Measurements from ENCODE around the gene LMAN1L. TPM values are rescaled to one million over a fixed set of nuclear protein-coding genes. Genes with fewer than 3 reads are reported as not detected.

The LMAN1L gene
- total RNA-seq, 4 donors from 2014 or later: not detected

DNA sequence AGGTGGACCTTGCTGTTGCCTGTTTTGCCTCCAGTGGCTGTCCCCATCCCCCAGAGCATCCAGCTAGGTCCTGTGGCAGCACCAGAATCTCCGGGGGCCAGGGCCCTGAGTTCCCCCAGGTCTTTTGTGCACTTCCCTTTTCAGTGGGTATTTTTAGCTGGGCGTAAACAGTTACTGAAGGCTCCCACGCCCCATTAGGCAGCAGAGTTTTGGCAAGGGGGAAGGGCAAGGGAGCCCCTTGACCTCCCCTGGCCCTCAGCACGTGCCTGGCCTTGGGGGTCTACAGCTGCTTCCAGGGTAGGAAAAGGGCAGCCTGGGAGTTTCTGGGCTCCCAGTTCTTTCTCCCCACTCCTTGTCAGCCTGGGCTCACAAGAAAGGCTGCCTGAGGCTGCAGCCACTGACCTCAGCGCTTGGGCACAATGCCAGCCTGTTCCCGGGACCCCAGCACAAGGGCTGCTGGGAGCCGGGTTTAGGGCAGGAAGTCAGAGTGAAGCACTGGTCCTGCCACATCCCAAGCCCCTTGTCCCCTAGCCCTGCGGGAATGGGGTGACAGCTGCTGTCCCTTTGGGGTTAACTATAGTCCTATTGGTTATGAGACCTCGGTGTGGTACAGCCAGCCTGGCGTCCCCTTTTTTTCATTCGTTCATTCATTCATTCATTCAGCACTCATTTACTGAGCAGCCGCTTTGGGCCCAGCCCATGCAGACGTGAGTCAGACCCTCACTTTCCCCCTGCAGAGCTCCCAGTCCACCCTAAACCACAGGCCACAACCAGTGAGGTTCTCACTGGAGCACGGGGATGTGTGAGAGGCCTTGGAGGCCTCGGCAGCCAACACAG, 22.3 kb upstream of the LMAN1L start:
- DNase-seq (ENCODE audit: low spot score) (no peak), ATAC-seq (ENCODE audit: low FRiP score) (no peak)
- TF ChIP-seq, protein P1, sequence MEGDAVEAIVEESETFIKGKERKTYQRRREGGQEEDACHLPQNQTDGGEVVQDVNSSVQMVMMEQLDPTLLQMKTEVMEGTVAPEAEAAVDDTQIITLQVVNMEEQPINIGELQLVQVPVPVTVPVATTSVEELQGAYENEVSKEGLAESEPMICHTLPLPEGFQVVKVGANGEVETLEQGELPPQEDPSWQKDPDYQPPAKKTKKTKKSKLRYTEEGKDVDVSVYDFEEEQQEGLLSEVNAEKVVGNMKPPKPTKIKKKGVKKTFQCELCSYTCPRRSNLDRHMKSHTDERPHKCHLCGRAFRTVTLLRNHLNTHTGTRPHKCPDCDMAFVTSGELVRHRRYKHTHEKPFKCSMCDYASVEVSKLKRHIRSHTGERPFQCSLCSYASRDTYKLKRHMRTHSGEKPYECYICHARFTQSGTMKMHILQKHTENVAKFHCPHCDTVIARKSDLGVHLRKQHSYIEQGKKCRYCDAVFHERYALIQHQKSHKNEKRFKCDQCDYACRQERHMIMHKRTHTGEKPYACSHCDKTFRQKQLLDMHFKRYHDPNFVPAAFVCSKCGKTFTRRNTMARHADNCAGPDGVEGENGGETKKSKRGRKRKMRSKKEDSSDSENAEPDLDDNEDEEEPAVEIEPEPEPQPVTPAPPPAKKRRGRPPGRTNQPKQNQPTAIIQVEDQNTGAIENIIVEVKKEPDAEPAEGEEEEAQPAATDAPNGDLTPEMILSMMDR (IDR thresholded peaks at IDR 0.05): no peak

DNA sequence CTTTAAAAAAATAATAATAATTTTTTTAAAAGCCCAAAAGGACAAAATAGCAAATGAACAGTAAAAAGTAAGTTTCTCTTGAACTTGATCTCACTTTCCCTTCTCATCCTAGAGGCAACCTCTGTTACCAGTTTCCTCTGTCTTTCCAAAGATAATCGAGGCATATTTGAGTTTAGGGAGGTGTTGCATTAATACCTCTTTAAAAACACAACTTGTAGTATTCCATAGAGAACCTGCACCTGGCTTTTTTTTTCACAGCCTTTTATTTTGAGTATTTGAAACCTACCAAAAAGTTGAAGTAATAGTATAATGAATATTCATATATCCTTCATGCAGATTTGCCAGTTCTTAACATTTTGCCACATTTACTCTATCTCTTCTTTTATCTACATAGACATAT, 21.6 kb upstream of the LMAN1L start:
- TF ChIP-seq, protein P1 (IDR thresholded peaks at IDR 0.05): no peak
- ATAC-seq (ENCODE audit: low FRiP score) (no peak), DNase-seq (ENCODE audit: low spot score) (no peak)

DNA sequence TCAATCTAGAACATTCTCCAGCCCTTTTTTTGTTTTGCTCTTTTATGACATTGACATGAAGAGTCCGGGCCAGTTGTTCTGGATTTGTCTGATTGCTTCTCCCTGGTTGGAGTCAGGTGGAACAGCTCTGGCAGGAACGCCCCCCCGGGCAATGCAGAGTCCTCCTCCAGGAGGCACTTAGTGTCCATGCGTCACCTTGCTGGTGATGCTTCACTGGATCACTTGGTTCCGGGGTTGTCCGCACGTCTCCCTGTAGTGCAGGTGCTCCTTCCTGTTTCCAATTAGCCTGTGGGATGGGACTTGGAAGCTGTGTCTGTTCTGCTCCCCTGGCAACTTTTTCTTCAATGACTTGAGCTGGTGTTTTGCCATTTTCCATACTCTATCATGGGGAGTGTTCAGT, 21.0 kb upstream of the LMAN1L start:
- TF ChIP-seq, protein P1 (IDR thresholded peaks at IDR 0.05): no peak
- ATAC-seq (ENCODE audit: low FRiP score): no peak
- DNase-seq (ENCODE audit: low spot score): no peak

DNA sequence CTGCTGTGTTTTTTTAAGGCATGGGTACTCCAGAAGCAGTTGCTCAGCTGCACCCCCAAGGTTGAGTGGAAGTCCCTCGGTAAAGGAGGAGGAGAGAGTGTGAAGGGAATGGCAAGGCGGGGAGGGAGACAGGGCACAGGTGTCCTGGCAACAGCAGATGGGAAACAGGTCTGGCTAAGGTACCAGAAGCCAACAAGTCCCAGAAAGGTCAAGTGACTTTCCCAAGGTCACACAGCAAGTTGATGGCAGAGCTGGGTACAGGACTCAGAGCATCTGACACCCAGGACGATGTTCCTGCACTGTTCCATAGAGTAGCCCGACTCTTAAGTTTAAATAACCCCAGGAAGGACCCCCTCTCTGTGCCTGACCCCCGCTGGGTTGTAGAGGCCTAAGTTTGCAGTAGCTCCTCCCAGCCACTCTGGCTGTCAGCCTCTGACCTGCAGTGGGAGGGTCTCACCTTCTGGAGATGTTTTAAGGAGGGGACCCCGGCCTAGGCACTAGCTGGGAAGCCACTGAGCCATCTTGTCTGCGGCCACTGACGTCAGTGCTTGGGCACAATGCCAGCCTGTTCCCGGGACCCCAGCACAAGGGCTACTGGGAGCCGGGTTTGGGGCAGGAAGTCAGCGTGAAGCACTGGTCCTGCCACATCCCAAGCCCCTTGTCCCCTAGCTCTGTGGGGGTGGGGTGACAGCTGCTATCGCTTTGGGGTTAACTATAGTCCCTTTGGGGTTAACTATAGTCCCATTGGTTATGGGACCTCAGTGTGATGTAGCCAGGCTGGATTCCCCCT, 20.2 kb upstream of the LMAN1L start:
- TF ChIP-seq, protein P1 (IDR thresholded peaks at IDR 0.05): no peak
- ATAC-seq (ENCODE audit: low FRiP score): no peak
- no peak for DNase-seq (ENCODE audit: low spot score)

DNA sequence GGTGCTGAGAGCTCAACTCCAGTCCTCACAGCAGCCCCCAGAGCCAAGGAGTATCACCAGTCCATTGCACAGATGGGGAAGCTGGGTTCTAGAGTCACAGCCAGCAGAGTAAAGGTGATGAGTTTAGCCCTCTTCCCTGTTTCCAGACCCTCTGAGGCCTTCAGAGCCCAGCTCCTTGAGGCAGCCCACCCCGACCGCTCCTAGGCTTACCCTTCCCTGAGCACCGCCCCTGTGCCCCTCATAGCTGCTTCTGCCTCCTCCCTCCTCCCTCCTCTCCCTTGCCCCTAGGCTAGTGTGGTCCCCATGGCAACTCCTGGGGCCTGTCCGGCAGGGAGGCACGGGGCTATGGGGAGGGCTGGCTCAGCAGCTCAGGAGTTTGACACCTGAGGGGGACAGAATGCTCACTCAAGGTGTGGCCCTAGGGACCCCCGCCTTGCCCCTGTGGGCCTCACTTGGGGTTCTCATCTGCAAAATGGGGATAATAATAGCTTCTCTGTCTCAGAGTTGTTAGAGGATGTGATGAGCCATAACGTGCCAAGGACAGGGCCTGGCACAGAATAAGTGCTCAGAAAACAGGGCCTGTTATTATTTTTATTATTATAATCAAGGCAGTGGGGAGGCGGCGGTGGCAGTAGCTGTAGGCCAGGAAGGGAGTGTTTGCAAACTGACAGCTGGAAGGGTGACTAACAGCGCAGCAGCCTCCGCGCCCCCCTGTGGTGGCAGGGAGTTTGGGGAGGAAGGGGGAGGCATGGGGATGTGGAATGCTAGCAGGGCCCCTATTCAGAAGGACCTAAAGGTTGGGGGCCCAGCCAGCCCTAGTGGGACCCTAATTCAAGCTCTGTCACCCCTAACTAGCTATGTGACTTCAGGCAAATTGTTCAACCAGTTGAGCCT, 19.3 kb upstream of the LMAN1L start:
- ATAC-seq (ENCODE audit: low FRiP score) (no peak), DNase-seq (ENCODE audit: low spot score) (no peak)
- TF ChIP-seq, protein P1 (IDR thresholded peaks at IDR 0.05): no peak

DNA sequence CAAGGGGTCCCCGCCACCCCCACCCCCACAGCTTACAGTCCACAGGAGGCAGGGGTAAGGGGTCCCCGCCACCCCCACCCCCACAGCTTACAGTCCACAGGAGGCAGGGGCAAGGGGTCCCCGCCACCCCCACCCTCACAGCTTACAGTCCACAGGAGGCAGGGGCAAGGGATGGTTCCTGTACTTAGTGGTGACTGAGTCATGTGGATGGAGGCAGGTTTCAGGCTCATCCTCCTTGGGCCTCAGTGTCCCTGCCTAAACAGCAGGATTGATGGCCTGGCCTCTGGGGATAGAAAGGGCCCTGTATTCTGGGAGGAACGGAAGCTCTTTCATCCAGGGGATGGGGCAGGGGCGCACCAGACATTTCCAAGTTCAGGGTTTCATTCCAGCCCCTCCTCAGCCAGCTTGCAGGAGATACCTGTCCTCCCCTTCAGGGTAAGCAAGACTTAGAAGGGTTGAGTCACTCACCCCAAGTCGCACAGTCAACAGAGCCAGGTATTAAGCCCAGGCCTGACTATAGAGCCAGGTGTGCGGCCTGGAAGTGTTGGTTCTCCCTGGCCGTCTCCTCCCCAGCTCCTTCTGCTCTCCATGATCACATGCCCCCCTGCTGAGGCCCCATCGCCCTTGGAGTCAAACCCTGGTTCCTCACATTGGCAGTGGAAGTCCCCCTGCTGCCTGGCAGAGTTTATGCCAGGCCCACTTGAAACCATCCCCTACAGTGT, 18.2 kb upstream of the LMAN1L start:
- TF ChIP-seq, protein P1 (IDR thresholded peaks at IDR 0.05): no peak
- DNase-seq (ENCODE audit: low spot score) (no peak), ATAC-seq (ENCODE audit: low FRiP score) (no peak)

Measured in omental fat pad (tissue), 4 donors.